Smooth muscle cell (in vitro differentiated cells): ENCODE measurements around the gene TMEM106C. TPM values are rescaled to one million over a fixed set of nuclear protein-coding genes. Genes with fewer than 3 reads are reported as not detected.
A peak's percentile ranks its signal among the peaks of the same experiment; 100 is the strongest.

ENCODE experiments used
- DNase-seq: peaks from one replicate; lab custom pipeline; 2025; ENCODE audit not compliant: unreplicated experiment; lab: John Stamatoyannopoulos, UW
- H2AFZ ChIP-seq: fragments of 200-600 bp; sonication (generic); 2 replicates; pipeline ENCODE4 v1.6.0; 2016; ENCODE audit warnings: antibody characterized with exemption, low read depth, mild to moderate bottlenecking
- H3F3A ChIP-seq: fragments of 200-600 bp; sonication (generic); 2 replicates; pipeline ENCODE4 v1.6.0; 2017; ENCODE audit warnings: antibody characterized with exemption, low read depth
- H3K27ac ChIP-seq: fragments of 200-600 bp; sonication (generic); 2 replicates; pipeline ENCODE4 v1.5.1; 2016; ENCODE audit warnings: low read depth, mild to moderate bottlenecking
- H3K27me3 ChIP-seq: fragments of 200-600 bp; sonication (generic); 2 replicates; pipeline ENCODE4 v1.6.1; 2016; ENCODE audit warnings: low read depth, mild to moderate bottlenecking
- H3K36me3 ChIP-seq: fragments of 200-600 bp; sonication (generic); 2 replicates; pipeline ENCODE4 v1.5.1; 2016; ENCODE audit warnings: low read depth
- H3K4me1 ChIP-seq: fragments of 200-600 bp; sonication (generic); 2 replicates; pipeline ENCODE4 v1.5.1; 2016; ENCODE audit warnings: low read depth
- H3K4me2 ChIP-seq: fragments of 200-600 bp; sonication (generic); 2 replicates; pipeline ENCODE4 v1.6.0; 2016; ENCODE audit warnings: mild to moderate bottlenecking
- H3K4me3 ChIP-seq: fragments of 200-600 bp; sonication (generic); 2 replicates; pipeline ENCODE4 v1.5.1; 2016; ENCODE audit warnings: mild to moderate bottlenecking
- H3K79me2 ChIP-seq: fragments of 200-600 bp; sonication (generic); 2 replicates; pipeline ENCODE4 v1.6.0; 2016; ENCODE audit warnings: low read depth, mild to moderate bottlenecking
- H3K9ac ChIP-seq: fragments of 200-600 bp; sonication (generic); 2 replicates; pipeline ENCODE4 v1.6.0; 2016; ENCODE audit warnings: low read depth
- H3K9me3 ChIP-seq: fragments of 200-600 bp; sonication (generic); replicated peaks from 2 replicates; pipeline ENCODE4 v1.5.1; 2016; ENCODE audit warnings: low read depth
- H4K20me1 ChIP-seq: fragments of 200-600 bp; sonication (generic); 2 replicates; pipeline ENCODE4 v1.6.0; 2016; ENCODE audit warnings: low read depth
- WGBS: methylation state at CpG from one replicate; pipeline ENCODE4 v1.1.7; 2016; ENCODE audit warnings: low lambda C conversion rate; 5-methylcytosine and 5-hydroxymethylcytosine counted together
- polyA plus RNA-seq: library from polyadenylated mRNA; unstranded; fragments of >200 nt; fragmentation: Nextera tagmentation; extraction: Ambion mirVana; gene quantifications from 2 replicates; pipeline ENCODE4 v1.2.1, GENCODE V29; 2016
- total RNA-seq: library from RNA; depleted of rRNA; stranded (reverse); fragments of >200 nt; gene quantifications from 2 replicates; pipeline ENCODE4 v1.2.3, GENCODE V29; 2014
- TF ChIP-seq, protein P1 (sequence below): fragments of 200-600 bp; sonication (generic); IDR thresholded peaks from 2 replicates; pipeline ENCODE4 v1.5.1; 2017; ENCODE audit warnings: borderline replicate concordance, mild to moderate bottlenecking, antibody characterized with exemption; ENCODE audit not compliant: insufficient read depth, poor library complexity, severe bottlenecking

Gene TMEM106C
- total and polyA plus RNA-seq, 2 experiments from 2014 or later: 42.7 to 58.9 TPM

- peak overlapping the region; percentile 45 for H3K27ac ChIP-seq
- H3K4me1 ChIP-seq: peaks cover 29% of the 10 kb centered on the region
- no peak overlapping the region for H3K9ac ChIP-seq
- WGBS: 1% methylated on average over 18 of the region's 18 CpGs
- no peak for DNase-seq
- H3K9me3 ChIP-seq: no peaks in the 10 kb centered on the region
- H3K79me2 ChIP-seq: no peaks in the 10 kb centered on the region
- peak overlapping the region; percentile 98 for H3K4me2 ChIP-seq
- peaks cover 63% of the 10 kb centered on the region for H3K27me3 ChIP-seq
- H2AFZ ChIP-seq: peak overlapping the region; percentile 91
- TF ChIP-seq, protein P1, sequence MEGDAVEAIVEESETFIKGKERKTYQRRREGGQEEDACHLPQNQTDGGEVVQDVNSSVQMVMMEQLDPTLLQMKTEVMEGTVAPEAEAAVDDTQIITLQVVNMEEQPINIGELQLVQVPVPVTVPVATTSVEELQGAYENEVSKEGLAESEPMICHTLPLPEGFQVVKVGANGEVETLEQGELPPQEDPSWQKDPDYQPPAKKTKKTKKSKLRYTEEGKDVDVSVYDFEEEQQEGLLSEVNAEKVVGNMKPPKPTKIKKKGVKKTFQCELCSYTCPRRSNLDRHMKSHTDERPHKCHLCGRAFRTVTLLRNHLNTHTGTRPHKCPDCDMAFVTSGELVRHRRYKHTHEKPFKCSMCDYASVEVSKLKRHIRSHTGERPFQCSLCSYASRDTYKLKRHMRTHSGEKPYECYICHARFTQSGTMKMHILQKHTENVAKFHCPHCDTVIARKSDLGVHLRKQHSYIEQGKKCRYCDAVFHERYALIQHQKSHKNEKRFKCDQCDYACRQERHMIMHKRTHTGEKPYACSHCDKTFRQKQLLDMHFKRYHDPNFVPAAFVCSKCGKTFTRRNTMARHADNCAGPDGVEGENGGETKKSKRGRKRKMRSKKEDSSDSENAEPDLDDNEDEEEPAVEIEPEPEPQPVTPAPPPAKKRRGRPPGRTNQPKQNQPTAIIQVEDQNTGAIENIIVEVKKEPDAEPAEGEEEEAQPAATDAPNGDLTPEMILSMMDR: no peak
- no peaks in the 10 kb centered on the region for H3K36me3 ChIP-seq
- H4K20me1 ChIP-seq: no peaks in the 10 kb centered on the region
- peaks cover 6% of the 10 kb centered on the region for H3F3A ChIP-seq
- H3K4me3 ChIP-seq: peak overlapping the region; percentile 59
These were observed 37.6 kb downstream of the TMEM106C start for GRCh38 chr12:48000878-48001504.

DNA sequence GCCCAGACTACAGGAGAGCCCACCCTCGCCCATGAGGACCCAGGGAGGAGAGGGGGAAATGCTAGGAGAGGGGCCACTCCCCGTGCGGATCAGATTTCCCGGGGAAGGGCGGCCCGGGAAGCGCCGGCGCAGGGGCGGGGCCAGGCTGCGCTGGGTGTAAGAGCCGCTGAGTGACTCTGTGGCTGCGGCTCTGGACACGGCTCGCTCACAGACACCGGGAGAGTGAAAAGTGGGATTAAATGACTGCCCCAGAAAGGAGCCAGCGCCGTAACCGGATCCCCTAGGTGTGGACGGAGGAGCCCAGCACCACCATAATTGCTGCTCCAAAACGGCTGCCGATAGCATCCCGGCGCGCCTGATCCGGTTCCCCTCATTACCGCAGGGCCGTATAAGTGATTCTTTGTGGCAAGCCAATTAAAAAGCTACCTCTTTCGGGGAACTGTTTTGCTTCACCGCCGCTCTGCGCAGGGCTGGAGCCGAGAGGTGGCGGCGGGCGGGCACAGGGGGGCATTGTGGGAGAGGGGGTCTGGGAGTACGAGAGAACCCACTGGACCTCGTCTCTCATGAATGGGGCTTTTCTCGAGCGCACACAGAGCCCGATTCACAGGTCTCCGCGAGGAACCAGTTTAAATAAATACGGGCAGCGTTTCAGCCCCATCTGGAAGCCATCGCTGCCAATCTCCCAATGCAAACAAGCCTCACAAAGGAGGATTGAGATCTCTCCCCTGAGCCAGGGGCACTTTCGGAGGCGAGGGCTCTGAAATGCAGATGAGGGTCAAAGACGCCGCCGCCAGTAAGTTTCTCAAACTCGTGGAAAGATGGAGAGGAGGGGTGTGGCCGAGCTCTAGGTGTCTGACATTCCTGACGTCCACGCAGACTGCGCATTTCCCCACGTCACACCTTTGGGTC, 38.4 kb downstream of the TMEM106C start:
- TF ChIP-seq, protein P1: no peak
- Histone ChIP-seq H3K27ac (peak overlapping the region; percentile 45), H3K9me3 (no peaks in the 10 kb centered on the region)

DNA sequence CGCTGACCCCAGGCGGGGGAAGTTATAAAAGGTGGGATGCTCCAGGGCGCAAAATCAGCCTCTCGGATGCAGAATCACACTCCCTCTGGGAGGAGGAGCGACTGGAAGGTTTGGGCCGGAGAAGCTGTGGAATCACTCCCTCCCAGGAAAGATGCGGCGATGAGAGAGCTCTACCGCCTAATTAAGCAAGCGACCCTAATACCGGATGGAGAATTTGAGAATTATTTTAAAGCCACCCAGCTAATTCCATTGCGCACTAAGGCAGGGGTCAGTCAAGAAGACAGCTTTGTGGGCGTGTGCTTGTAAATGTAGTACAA, 39.0 kb downstream of the TMEM106C start:
- Histone ChIP-seq H3K4me3 (peak overlapping the region; percentile 59), H3K4me1 (peaks cover 29% of the 10 kb centered on the region), H3K4me2 (peak overlapping the region; percentile 98), H3K79me2 (no peaks in the 10 kb centered on the region), H4K20me1 (no peaks in the 10 kb centered on the region), H2AFZ (peak overlapping the region; percentile 91), H3K27me3 (peaks cover 75% of the 10 kb centered on the region), H3K36me3 (no peaks in the 10 kb centered on the region), H3K9ac (no peak overlapping the region), H3F3A (peaks cover 6% of the 10 kb centered on the region), H3K9me3 (no peaks in the 10 kb centered on the region), H3K27ac (no peak overlapping the region)
- TF ChIP-seq, protein P1: no peak
- WGBS: 3% methylated on average over 13 of the region's 13 CpGs
- no peak for DNase-seq

More for the DNA sequence above, 38.4 kb downstream of the TMEM106C start:
- H3K79me2 ChIP-seq: no peaks in the 10 kb centered on the region
- peak overlapping the region; percentile 91 for H2AFZ ChIP-seq
- DNase-seq: peak; percentile 26
- H4K20me1 ChIP-seq: no peaks in the 10 kb centered on the region
- H3K4me2 ChIP-seq: peak overlapping the region; percentile 98
- peaks cover 6% of the 10 kb centered on the region for H3F3A ChIP-seq
- no peak overlapping the region for H3K9ac ChIP-seq
- WGBS: 1% methylated on average over 57 of the region's 57 CpGs
- peaks cover 29% of the 10 kb centered on the region for H3K4me1 ChIP-seq
- H3K36me3 ChIP-seq: no peaks in the 10 kb centered on the region
- peaks cover 71% of the 10 kb centered on the region for H3K27me3 ChIP-seq
- H3K4me3 ChIP-seq: peak overlapping the region; percentile 59
